Fibroblast of upper back skin (primary cell): ENCODE measurements around the gene PAPPA2.

Experiments used
- DNase-seq: peaks from one replicate; pipeline ENCODE4 v3.0.0-alpha.2; 2013

The PAPPA2 gene

GRCh38 chr1:176773038-176773437 is 310.1 kb downstream of the PAPPA2 start:
- no peak for DNase-seq

GRCh38 chr1:176774224-176774623 is 311.2 kb downstream of the PAPPA2 start:
- DNase-seq: no peak

- DNase-seq: no peak
Measured at GRCh38 chr1:176775378-176775777, 312.4 kb downstream of the PAPPA2 start.

GRCh38 chr1:176775996-176776395 is 313.0 kb downstream of the PAPPA2 start:
- no peak for DNase-seq

- no peak for DNase-seq
Measured at GRCh38 chr1:176778056-176778455, 315.1 kb downstream of the PAPPA2 start.

GRCh38 chr1:176779992-176780328 is 317.0 kb downstream of the PAPPA2 start:
- no peak for DNase-seq

- DNase-seq: peak; percentile 59
Measured at GRCh38 chr1:176783309-176783708, 320.3 kb downstream of the PAPPA2 start.

- DNase-seq: peak; percentile 55
Measured at GRCh38 chr1:176785056-176785455, 322.1 kb downstream of the PAPPA2 start.

GRCh38 chr1:176785791-176786190 is 322.8 kb downstream of the PAPPA2 start:
- peak; percentile 76 for DNase-seq

- DNase-seq: no peak
Measured at GRCh38 chr1:176786274-176786673, 323.3 kb downstream of the PAPPA2 start.

GRCh38 chr1:176789571-176790090 is 326.7 kb downstream of the PAPPA2 start:
- DNase-seq: peak; percentile 86

GRCh38 chr1:176790786-176791185 is 327.8 kb downstream of the PAPPA2 start:
- peak; percentile 48 for DNase-seq

- peak; percentile 93 for DNase-seq
Measured at GRCh38 chr1:176791906-176792305, 328.9 kb downstream of the PAPPA2 start.

GRCh38 chr1:176794897-176795508 is 332.0 kb downstream of the PAPPA2 start:
- no peak for DNase-seq

GRCh38 chr1:176795929-176796328 is 333.0 kb downstream of the PAPPA2 start:
- peak; percentile 41 for DNase-seq

- DNase-seq: no peak
Measured at GRCh38 chr1:176796583-176796982, 333.6 kb downstream of the PAPPA2 start.

- DNase-seq: no peak
Measured at GRCh38 chr1:176799327-176799726, 336.4 kb downstream of the PAPPA2 start.

GRCh38 chr1:176800978-176801513 is 338.1 kb downstream of the PAPPA2 start:
- no peak for DNase-seq

GRCh38 chr1:176801514-176802020 is 338.6 kb downstream of the PAPPA2 start:
- DNase-seq: peak; percentile 76

GRCh38 chr1:176802316-176802715 is 339.3 kb downstream of the PAPPA2 start:
- no peak for DNase-seq

- no peak for DNase-seq
Measured at GRCh38 chr1:176803042-176803441, 340.1 kb downstream of the PAPPA2 start.

- no peak for DNase-seq
Measured at GRCh38 chr1:176803596-176803995, 340.6 kb downstream of the PAPPA2 start.

GRCh38 chr1:176809292-176809691 is 346.3 kb downstream of the PAPPA2 start:
- DNase-seq: no peak

- peak; percentile 19 for DNase-seq
Measured at GRCh38 chr1:176811511-176812288, 348.7 kb downstream of the PAPPA2 start.
